CD4-positive, alpha-beta T cell treated with Interleukin-21 for 1 hour (primary cell): Measurements from ENCODE around the gene PPP1R3D.

Source experiments
- DNase-seq: peaks from one replicate; pipeline ENCODE4 v3.0.0-alpha.2; 2020

Gene PPP1R3D

DNA sequence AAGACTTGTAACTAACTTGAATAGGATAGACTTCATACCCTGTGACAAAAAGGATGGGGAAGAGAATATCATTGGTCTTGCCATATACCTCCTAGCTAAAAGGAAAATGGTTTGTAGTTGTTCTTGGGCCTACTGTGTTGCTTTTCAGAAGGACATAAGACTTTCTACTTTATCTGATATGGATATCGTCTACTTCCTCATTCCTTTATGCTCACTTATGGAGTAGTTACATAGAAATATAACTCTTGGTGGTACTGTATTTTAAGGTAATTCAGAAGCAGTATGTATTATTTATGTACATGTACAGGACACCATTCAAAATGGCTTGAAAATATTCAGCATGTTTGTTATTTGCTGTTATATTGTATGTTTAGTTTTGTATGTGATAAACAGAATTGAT is 8.1 kb upstream of the PPP1R3D start:
- no peak for DNase-seq

DNA sequence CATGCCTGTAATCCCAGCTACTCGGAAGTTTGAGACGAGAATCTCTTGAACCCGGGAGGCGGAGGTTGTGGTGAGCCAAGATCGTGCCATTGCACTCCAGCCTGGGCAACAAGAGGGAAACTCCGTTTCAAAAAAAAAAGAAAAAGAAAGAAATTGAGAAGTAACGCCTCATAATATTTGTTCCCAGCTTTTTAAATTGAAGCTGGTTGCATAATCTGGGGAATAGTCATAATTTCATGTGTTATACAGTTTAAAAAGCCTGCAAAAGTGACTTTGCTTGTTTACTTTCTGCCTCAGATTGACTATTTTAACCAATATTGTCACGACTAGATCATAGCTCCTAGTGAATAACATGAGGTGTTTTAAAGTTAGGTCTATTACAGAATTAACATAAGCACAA is 7.3 kb upstream of the PPP1R3D start:
- DNase-seq, result no peak

DNA sequence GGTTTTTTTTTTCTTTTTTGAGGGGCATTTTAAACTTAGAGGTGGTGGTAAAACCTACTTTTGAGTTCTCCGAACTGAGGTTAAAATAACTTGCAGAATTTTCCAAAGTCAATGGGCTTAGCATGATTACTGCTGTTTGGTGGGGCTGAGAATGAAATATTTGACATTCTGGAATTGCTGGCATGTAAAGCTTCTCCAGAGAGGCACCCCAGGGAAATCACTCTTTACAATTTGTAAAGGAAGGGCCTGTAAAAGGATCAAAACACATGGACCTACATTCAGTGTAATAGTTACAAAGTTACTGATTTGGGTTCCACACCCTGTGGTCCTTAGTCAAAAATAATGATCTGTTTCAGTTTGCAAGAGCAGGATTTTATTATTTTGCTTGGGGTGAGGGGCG is 5.6 kb upstream of the PPP1R3D start:
- no peak for DNase-seq

DNA sequence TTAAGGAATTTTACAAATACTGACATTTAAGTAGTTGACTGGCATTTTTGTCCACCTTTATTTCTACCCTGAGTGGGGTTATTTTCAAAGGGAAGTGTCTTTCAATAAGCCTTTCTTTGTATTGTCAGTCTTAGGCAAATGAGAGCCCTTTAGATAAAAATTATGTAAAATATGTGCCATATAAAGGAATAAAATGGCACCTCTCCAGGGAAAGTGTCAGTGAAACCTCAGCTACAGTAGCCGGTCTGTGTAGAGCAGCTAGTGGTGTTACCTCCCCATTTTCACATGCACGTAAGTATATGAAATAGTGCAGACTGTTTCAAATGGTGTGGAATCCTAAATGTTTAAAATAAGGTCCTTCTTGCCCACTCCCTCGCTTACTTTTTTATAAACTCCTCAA is 5.1 kb upstream of the PPP1R3D start:
- no peak for DNase-seq

DNA sequence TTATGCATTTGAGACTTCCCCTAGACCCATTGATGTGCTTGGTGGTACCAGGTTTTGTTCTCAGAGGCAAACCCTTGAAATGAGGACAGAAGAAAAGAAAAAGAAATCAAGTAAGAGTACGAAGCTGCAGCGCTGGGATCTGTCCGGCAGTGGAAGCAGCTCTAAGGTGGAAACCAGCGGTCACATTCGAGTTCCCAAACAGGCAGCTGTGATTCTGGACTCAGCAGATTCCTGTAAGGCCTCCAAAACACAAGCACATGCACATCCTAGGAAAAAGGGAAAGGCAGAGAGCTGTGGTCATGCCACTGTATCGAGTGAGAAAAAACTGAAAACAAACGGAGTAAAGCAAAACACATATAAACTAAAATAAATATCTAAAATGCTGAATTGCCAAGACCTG is 4.6 kb upstream of the PPP1R3D start:
- DNase-seq, result no peak

DNA sequence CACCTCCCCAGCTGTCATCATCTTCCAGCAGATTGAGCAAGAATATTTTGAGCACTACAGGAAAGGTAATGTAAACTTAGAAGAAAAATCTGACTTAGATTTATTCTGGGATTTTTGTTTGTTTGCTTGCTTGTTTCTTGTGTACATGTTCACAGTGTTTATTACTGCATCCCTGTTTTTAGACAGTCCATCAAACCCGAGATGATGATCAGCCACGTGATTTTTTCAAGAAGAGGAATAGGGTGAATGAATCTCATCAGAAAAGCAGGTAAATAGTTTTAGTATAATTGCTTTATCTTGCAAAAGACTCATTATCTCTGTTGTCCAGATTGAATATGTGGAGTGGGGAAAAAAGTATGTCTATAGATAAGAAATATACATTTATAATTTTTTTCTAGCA is 2.1 kb upstream of the PPP1R3D start:
- no peak for DNase-seq

DNA sequence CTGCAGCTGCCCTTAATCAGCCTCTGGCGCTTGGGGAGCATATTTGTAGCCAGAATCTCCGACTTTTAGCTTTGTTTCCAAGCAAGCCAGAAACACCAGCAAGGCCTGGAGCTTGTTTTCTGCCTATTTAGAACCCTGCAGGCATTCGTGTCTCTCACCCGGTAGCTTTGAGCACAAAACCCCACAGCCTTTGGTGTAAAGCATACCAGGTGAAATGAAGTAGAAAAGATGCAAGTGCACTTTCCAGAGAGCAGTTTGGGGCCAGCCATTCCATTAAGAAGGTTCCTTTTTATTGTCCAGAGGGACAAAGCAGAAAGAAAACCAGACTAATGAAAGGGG is 820 bp upstream of the PPP1R3D start:
- no peak for DNase-seq

DNA sequence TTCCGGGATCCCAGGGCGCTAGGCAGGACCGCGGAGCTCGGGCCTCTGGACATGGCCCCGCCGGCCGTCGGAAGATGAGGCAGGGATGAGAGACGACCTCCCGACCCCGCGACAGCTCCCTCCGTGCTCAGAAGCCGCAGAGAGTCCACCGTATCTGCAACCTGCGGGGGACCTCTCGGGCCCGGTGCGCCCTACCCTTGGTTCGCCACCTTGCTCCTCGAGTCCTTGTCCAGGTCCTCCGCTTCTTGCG is 301 bp downstream of the PPP1R3D start:
- DNase-seq, result no peak

DNA sequence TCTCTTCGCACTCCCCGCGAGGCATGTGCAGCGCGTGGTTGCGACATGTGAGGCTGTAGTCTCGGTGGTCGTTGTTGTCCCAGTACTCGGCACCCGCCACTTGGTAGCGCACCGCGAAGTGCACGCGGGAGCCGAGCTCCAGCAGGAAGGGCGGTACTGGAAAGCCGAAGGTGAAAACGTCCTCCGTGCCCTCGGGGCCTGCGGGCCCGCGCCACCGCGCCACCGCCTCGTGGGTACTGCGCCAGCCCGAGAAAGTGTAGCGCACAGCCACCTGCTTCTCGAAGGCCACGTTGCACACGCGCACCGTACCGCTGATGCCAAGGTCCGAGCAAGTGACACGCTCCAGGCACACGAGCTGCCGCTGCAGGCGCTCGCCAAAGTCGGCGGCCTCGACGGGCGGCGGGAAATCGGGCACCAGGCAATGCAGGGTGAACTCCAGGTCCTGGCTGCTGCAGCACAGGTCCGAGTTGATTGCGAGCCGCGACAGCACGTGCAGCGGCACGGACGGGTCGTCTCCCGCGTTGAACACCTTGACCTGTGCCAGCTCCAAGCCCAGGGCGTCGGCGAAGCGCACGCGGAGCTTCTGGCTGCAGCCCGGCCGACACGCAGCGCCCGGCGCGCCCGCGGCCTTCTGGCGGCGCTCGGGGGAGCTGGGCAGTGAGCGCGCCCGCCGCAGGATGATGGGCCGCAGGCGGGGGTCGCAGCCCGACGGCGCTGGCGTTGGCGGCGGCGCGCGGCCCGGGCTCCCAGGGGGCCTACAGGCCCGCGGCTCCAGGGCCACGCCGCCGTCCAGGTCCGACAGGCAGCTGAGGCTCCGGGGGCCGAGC is 840 bp downstream of the PPP1R3D start:
- DNase-seq, result no peak

DNA sequence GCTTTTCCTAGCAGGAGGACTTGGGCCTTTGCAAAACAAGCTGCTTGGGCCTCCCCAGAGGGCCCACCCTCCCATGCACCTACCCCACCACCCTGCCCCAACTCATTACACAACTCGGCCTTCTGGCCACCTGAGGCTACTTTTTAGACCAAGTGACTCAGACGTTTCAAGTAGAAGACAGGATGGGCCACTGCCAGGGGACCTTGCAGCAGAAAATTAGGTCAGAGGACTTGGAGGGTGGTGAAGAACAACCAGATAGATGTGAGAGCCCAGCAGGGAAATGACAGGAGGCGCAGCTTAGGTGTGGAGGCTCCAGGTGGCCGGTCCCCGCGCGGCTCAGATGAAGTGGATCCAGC is 1.4 kb downstream of the PPP1R3D start:
- no peak for DNase-seq

DNA sequence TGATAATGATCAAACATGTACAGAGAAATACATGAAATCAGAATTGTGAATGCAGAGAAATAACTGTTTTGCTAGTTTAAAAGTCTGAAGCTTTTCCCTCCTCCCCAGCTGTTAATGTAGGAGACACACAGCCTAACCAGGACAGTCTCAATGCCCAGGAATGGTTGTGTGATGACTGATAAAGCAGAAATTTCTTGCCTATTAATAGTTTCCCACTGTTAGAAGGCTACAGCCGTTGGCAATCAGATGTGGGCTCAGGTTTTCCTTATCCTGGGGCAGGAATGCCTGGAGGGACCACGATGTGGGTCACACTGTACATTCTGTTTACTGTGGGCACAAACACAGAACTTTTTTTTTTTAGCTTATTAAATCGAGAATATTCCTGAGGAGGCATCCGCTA is 1.9 kb downstream of the PPP1R3D start:
- DNase-seq, result no peak

DNA sequence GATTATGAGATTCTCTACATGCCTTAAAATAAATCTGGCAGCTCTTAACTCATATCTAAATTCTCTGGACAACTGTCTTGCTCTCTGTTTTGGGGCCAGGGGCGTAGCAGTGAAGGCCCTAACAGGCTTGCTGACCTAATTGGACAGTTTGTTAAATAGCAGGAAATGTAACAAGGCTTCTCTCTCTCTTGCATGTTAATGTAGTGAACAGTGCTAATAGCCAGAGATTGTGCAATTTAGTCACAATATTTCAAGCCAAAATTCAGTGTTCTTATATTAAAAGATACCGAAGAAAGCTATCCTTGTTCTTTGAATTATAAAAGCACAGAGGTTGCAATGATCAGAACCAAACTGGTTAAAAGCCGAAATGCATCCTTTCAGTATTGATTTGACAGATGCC is 3.0 kb downstream of the PPP1R3D start:
- no peak for DNase-seq

DNA sequence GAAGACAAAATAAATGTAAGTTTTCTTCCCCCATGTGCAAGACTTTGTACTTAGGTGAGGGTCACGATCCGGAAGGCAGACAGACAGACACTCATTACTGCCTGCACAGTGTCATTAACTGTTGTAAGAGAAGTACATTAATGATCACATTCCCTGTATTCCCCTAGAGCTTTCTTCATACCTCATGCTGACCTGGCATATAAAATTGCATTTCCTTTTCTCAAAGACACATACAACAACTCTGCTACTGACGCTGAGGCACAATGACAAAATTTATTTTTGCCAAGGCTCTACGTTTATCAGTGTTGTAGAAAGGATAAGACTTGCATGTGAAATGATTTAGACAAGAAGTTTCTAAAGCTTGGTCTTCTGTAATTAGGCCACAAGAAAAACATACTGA is 3.7 kb downstream of the PPP1R3D start:
- no peak for DNase-seq

DNA sequence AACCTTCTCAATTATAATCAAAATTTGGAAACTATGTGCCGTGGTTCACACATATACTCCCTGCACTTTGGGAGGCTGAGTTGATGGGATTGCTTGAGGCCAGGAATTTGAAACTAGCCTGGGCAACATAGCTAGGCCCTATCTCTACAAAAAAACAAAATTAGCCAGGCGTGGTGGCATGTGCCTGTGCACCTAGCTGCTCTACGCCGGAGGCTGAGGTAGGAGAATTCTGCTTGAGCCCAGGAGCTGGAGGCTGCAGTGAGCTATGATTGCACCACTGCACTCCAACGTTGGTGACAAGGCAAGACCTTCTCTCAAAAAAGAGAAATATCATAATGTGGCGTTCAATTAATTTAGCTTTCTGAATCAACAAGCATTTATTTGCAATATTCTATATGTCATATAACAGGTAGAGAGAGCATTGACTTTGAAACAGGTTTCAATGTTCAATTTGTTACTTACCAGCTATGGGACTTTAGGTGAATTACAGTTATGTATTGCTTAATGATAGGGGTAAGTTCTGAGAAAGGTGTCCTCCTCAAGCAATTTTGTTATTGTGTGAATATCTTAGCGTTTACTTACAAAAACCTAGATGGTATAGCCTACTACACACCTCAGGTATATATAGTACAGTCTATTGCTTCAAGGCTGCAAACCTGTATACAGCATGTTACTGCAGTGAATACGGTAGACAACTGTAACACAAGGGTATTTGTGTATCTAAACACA is 4.5 kb downstream of the PPP1R3D start:
- no peak for DNase-seq

DNA sequence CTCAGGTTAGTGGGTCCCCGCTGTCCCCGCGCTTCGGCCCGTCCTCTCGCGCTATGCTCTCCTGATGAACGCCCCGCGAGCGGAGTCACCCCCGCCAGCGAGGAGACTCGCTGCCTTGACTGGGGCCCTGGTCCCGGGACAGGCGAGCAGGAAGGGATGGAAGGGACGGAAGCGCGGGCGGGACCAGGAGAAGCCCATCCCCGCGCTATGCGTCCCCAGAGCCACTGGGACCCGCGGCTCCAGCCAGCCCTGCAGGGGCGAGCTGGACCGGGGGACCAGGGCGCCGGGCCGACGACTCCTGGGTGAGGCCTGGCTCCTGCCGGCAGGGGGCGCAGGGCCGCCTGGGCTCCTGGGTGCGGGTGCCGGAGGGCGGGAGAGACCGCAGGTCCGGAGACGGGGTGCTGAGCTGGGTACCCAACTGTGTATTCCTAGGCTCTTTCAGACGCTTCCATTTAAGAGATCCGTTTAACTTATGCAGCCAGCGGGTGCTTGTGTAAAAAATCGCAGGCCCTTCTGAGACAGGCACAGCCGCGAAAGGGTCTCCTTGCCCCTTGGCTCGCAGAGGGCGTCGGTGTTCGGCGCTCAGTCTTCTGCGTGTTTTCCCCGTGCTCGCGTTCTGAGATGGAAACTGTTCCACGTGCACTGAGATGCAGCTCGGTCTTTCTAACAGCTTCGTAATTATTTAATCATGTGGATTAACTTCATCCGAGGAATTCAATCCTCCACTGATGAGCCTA is 6.1 kb downstream of the PPP1R3D start:
- DNase-seq, result peak; percentile 79

DNA sequence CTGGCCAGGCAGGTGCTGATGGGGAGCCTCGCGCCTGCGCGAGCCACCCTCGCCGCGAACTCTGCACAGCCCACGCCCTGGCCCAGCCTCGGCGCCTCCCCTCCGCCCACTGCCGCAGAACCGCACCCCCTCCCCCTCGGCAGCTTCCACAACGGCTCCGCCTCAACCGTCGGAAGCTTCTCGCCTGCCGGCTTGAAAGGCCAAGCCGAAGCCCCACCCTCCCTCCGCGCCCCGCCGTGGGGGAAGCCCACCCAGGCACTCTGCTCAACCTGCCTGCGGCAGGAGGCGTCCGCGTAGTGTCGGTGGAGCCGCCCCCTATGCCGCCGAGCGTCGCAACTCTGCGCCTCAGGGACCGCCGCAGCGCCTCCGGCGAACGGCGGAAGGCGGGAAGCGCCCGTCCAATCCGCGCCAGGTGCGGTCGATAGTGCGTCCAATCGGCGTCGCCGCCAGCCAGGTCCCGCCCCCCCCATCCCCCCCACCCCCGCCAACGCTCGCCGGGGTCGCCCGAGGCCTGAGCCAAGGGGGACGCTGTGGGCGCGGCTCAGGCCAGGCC is 6.7 kb downstream of the PPP1R3D start, which contains the start of gene SYCP2:
TSS of gene SYCP2 (minus strand) at position 342 of the 553 bp plus-strand sequence. CDS start 11,224 bp downstream, outside the sequence.
- peak; percentile 70 for DNase-seq

DNA sequence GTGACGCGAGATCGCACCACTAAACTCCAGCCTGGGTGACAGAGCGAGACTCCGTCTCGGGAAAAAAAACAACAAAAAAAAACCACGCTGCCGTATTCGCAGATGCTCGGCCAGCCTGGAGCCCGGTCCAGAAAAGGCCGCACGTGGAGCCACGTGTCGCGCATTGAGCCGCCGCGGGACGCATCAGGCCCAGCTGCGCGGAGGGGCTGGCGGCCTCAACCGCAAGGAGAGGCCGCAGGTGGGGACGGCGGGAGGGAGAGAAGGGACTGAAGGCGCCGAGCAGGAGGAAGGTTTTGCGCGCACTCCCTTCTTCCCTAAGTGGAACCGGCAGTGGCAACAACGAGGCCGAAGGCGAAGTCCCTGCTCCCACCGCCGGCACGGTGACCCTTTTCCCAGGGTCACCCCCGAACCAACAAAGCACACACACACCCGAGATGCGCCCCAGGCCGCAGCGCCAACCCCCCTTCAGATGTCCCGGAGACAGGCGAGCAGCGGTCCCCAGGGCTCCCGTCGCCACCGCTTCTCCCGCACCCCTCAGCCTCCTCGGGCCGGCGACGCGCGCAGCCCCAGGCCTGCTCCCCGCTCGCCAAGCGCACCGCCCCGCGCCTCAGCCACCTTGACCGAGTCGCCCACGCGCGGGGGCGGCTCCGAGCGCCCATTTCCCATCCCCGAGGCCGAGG is 7.3 kb downstream of the PPP1R3D start:
- no peak for DNase-seq

DNA sequence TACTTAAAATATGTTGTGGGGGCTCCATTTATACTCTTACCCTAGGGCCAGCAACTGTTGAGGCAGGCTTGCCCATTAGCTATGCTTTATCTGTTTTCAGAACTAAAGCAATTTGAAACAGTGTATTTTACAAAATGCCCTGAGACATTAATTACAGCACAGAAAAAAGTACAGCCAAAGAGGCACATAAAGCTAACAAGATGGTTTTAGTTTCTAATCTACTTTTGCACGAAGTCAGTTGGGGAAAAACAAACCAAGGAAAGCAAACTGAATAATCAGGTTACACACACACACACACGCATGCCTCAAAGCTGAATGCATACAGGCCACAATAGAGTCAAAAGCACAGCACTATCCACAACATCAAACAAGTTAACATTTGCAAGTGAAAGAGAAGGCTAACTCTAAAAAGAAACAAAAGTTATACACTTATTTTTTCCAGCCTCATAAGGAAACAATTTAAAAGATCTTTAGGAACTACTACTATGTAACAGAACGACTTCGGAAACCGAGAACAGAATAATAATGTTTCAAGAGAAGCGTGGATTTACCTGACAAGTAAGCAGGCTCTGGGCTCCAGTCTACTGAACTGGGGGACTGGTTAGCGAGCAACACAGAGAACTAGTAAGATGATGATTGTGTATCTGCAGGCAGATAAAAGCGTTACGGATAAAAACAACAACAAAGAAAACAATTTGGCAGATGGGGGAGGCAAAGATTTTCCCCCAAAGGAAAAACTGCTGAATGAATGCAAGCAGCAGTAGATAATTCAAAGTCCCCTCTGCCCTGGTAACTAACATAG is 8.4 kb downstream of the PPP1R3D start:
- no peak for DNase-seq

DNA sequence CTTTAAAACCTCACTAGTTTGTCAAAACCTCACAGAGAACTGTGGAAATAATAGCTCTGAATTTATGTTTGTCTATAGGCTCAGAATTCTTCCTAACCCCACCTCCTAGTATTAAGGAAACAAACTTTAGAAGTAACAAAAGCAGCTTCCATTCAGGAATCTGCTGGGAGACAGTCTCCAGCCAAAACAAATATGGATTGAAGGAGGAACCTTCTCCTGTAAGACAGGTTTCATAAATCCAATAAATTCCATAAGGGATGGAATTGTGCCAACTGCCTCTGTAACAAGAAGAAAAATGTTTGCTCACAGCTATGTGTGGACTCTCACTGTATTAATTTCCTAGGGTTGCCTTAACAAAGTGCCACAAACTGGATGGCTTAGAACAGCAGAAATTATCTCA is 14.2 kb downstream of the PPP1R3D start:
- no peak for DNase-seq

DNA sequence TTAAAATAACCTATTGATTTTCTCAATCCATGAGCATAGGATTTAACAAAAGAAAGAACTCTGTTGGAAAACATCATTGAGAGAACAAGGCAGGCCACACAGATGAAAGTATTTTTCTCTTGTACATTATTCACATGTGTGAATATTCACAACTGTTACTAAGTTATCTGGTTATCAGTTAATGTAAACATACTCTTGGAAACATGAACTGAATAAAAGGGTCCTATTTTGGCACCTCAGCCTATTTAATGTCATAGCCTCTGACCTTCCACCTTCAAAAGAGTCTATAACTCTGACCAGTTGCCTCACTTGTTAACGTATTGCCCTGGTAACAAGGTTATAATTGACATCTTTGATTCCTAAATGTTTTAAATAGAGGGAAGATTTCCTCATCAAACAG is 14.7 kb downstream of the PPP1R3D start:
- no peak for DNase-seq

DNA sequence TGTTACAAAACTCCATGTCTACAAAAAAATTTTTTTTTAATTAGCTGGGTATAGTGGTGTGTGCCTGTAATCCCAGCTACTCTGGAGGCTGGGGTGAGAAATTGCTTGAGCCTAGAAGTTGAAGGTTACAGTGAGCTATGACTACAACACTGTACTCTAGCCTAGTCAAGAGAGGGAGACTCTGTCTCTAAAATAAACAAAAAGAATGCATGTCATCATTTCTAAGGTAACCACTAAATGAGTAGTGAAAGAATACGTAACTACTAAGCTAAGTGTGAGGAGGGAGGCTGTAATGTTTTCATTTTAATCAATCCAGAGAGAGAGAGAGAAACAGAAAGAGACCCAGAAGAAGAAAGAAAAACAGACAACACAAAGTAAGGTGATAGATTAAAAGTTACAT is 16.6 kb downstream of the PPP1R3D start:
- DNase-seq, result no peak

DNA sequence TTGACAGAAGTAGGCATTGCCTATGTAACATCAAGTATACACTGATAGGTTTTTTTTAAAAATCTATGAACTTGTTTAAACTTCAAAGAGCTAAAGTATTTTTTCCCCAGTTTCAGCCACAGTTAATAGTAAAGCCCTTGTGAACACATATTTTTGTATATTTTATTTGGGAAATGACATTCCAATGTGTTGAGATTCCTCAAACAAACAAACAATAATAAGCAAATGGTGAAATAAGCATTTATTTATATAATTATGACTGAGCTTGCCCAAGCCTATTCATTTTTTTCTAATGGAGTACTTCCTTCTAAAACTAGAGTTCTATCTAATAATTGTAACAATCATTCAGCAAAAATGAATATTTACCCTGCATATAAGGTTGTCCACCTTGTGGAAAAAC is 19.2 kb downstream of the PPP1R3D start:
- DNase-seq, result no peak

DNA sequence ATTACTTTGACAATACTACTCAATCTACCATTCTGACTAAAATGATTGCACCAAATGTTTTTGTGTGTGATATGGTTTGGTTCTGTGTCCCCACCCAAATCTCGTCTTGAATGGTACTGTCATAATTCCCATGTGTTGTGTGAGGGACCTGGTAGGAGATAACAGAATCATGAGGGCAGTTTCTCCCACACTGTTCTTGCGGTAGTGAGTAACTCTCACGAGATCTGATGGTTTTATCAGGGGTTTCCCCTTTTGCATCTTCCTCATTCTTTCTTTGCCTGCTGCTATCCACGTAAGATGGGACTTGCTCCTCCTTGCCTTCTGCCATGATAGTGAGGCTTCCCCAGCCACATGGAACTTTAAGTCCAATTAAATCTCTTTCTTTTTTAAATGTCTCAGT is 27.5 kb downstream of the PPP1R3D start:
- no peak for DNase-seq
